ENCODE results near the gene GPX5.

- TF ChIP-seq CTCF (conservative IDR thresholded peaks at IDR 0.05; ENCODE audit: low read length) (no peak), EZH2phosphoT487 (IDR thresholded peaks at IDR 0.05; ENCODE audit: borderline replicate concordance, low read depth, low read length) (no peak)
These were observed 18.2 kb downstream of the GPX5 start for GRCh38 chr6:28543651-28544610.

Data from OCI-LY7 (cell line).